Gastroesophageal sphincter (tissue), 4 donors: Measurements from ENCODE around the gene SMYD4. TPM values are rescaled to one million over a fixed set of nuclear protein-coding genes. Genes with fewer than 3 reads are reported as not detected.

Experiments
- ATAC-seq: fragments of 150-250 bp; one replicate; pipeline ENCODE4 v1.9.1; 2016; ENCODE audit warnings: mild to moderate bottlenecking, moderate library complexity
- H3K27ac ChIP-seq, 4 donors: fragments of 200-600 bp; sonication (generic) in 3 of 4; 1 replicate in 3 of 4; 2 replicates in 1 of 4; pipeline ENCODE4 v1.5.1; 2016 to 2019
- H3K27me3 ChIP-seq: fragments of 200-600 bp; sonication (generic); one replicate; pipeline ENCODE4 v1.5.1; 2019
- H3K36me3 ChIP-seq, 2 donors: fragments of 200-600 bp; sonication (generic); one replicate each; pipeline ENCODE4 v1.5.1; 2019; ENCODE audit warnings: control low read depth in 1 of 2
- H3K4me1 ChIP-seq, 3 donors: fragments of 200-600 bp; sonication (generic); 1 replicate in 2 of 3; 2 replicates in 1 of 3; pipeline ENCODE4 v1.5.1; 2016 to 2019; ENCODE audit warnings: control low read depth in 2 of 3
- H3K4me3 ChIP-seq, 2 donors: fragments of 200-600 bp; sonication (generic); one replicate each; pipeline ENCODE4 v1.5.1; 2019; ENCODE audit warnings: mild to moderate bottlenecking in 1 of 2, moderate library complexity in 1 of 2
- H3K9me3 ChIP-seq, 3 donors: fragments of 200-600 bp; sonication (generic); one replicate each; pipeline ENCODE4 v1.5.1; 2017 to 2019; ENCODE audit warnings: control low read depth in 2 of 3
- CTCF ChIP-seq, 4 experiments: fragments of 200-600 bp in 2 of 4; fragments of 450-650 bp in 2 of 4; sonication (generic) in 1 of 4; IDR thresholded peaks; one replicate each; pipeline ENCODE4 v1.5.1; 2017 to 2019; ENCODE audit warnings: antibody characterized with exemption in 4 of 4, mild to moderate bottlenecking in 2 of 4, moderate library complexity in 2 of 4
- EP300 ChIP-seq: sonication (generic); formaldehyde crosslinking; IDR thresholded peaks from one replicate; pipeline ENCODE4 v1.6.1; 2017; ENCODE audit warnings: antibody characterized with exemption, mild to moderate bottlenecking
- POLR2A ChIP-seq, 2 donors: fragments of 450-650 bp; IDR thresholded peaks; one replicate each; pipeline ENCODE4 v1.6.1; 2017; ENCODE audit warnings: antibody characterized with exemption in 2 of 2, mild to moderate bottlenecking in 2 of 2, moderate library complexity in 1 of 2
- POLR2AphosphoS5 ChIP-seq: sonication (generic); formaldehyde crosslinking; IDR thresholded peaks from one replicate; pipeline ENCODE4 v1.6.1; 2017; ENCODE audit warnings: antibody characterized with exemption
- WGBS, 2 donors: methylation state at CpG; one replicate each; pipeline ENCODE4 v1.1.5; 2018; ENCODE audit warnings: low coverage in 1 of 2; 5-methylcytosine and 5-hydroxymethylcytosine counted together
- total RNA-seq, 4 donors: library from RNA; depleted of rRNA; stranded (reverse); fragments of >200 nt; gene quantifications; one replicate each; pipeline ENCODE4 v1.1.0, GENCODE V29; 2016

Gene SMYD4
- total RNA-seq, 4 donors from 2014 or later: 8.1 to 14.0 (median 11.0) TPM

GRCh38 chr17:1786708-1787107 is 43.0 kb downstream of the SMYD4 start:
- Histone ChIP-seq H3K36me3 (peaks cover 0 to 28% of the 10 kb centered on the region in 2 donors), H3K4me3 (no peak overlapping the region), H3K27me3 (no peaks in the 10 kb centered on the region), H3K4me1 (peaks cover 0 to 46% (median 17%) of the 10 kb centered on the region in 3 donors), H3K27ac (peak overlapping the region; percentile 16 to 89 (median 74)), H3K9me3 (no peaks in the 10 kb centered on the region)
- no peak for ATAC-seq
- TF ChIP-seq POLR2AphosphoS5 (no peak), POLR2A (IDR thresholded peaks at IDR 0.05) (no peak), CTCF (IDR thresholded peaks at IDR 0.05) (no peak), EP300 (no peak)
- WGBS, 2 donors: 60 to 74% methylated on average over 2 to 6 of the region's 7 CpGs

GRCh38 chr17:1785930-1786329 is 43.8 kb downstream of the SMYD4 start:
- 48 to 61% methylated on average over 3 of the region's 4 CpGs for WGBS, 2 donors
- Histone ChIP-seq H3K4me3 (no peak overlapping the region), H3K27me3 (no peaks in the 10 kb centered on the region), H3K36me3 (peaks cover 0 to 35% of the 10 kb centered on the region in 2 donors), H3K4me1 (peaks cover 0 to 53% (median 18%) of the 10 kb centered on the region in 3 donors), H3K9me3 (no peaks in the 10 kb centered on the region), H3K27ac (peak overlapping the region in 3 of 4 donors; percentile 73 to 89 (median 74))
- ATAC-seq: no peak
- TF ChIP-seq CTCF (IDR thresholded peaks at IDR 0.05) (no peak), POLR2A (IDR thresholded peaks at IDR 0.05) (no peak), POLR2AphosphoS5 (no peak), EP300 (no peak)

- Histone ChIP-seq H3K4me3 (peak overlapping the region in 1 of 2 donors; percentile 1), H3K27ac (peak overlapping the region; percentile 82 to 91 (median 88)), H3K4me1 (peaks cover 0 to 72% (median 18%) of the 10 kb centered on the region in 3 donors), H3K36me3 (peaks cover 0 to 42% of the 10 kb centered on the region in 2 donors), H3K27me3 (no peaks in the 10 kb centered on the region), H3K9me3 (no peaks in the 10 kb centered on the region)
- ATAC-seq: peak; percentile 88
- TF ChIP-seq POLR2A (IDR thresholded peaks at IDR 0.05) (peak; percentile 38 to 39), EP300 (no peak), POLR2AphosphoS5 (peak; percentile 91), CTCF (IDR thresholded peaks at IDR 0.05) (peak in 3 of 4 experiments; percentile 77 to 91 (median 89))
- WGBS, 2 donors: 35 to 46% methylated on average over 4 to 8 of the region's 16 CpGs
Observed at GRCh38 chr17:1783834-1784611, 45.7 kb downstream of the SMYD4 start.

GRCh38 chr17:1783271-1783670 is 46.4 kb downstream of the SMYD4 start:
- Histone ChIP-seq H3K27ac (peak overlapping the region; percentile 82 to 91 (median 88)), H3K4me1 (peaks cover 0 to 76% (median 18%) of the 10 kb centered on the region in 3 donors), H3K9me3 (no peaks in the 10 kb centered on the region), H3K36me3 (peaks cover 0 to 50% of the 10 kb centered on the region in 2 donors), H3K4me3 (peak overlapping the region in 1 of 2 donors; percentile 1), H3K27me3 (no peaks in the 10 kb centered on the region)
- no peak for ATAC-seq
- WGBS, 2 donors: 69 to 89% methylated on average over 9 to 10 of the region's 19 CpGs
- TF ChIP-seq CTCF (IDR thresholded peaks at IDR 0.05): no peak
- TF ChIP-seq POLR2A (IDR thresholded peaks at IDR 0.05): no peak
- no peak for TF ChIP-seq EP300
- no peak for TF ChIP-seq POLR2AphosphoS5
